ENCODE data around the gene C10orf95. TPM values are rescaled to one million over a fixed set of nuclear protein-coding genes. Genes with fewer than 3 reads are reported as not detected.
"Not testable (repeated sequence)": the region's sequence is repeated elsewhere in the genome, so short reads cannot be mapped to it uniquely, and the experiment has no call there.

Gene C10orf95
- total and polyA plus RNA-seq, 10 of the 15 experiments (the other 5 are each of a cell fraction or from before 2014, with no cell fraction given), result 0.06 to 1.1 (median 0.31) TPM

DNA sequence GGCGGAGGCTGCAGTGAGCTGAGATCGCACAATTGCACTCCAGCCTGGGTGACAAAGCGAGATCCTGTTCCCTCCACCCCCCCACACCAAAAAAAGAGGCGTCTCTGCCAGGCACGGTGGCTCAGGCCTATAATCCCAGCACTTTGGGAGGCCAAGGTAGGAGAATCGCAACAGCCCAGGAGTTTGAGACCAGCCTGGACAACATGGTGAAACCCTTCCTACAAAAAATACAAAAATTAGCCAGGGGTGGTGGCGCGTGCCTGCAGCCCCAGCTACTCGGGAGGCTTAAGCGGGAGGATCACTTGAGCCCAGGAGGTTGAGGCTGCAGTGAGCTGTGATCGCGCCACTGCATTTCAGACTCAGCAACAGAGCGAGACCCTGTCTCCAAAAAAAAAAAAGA, 49.3 kb upstream of the C10orf95 start:
- Histone ChIP-seq H3K4me2 (ENCODE audit: control insufficient read depth, insufficient read depth) (peak overlapping the region; percentile 89; the same call in 1 of the 2 replicates), H3K4me3 (0 out of 2 replicates have a peak overlapping the region, but pooled peaks have one; percentile 8), H3K79me2 (ENCODE audit: control insufficient read depth, insufficient read depth, low read length) (peaks cover 63% of the 10 kb centered on the region)
- H3K27me3 ChIP-seq (replicated peaks in 1 of 2; ENCODE audit: control insufficient read depth in 2 of 2, insufficient read depth in 2 of 2, low read length in 1 of 2); H3K27ac ChIP-seq (ENCODE audit: control insufficient read depth, insufficient read depth); H3K9me3 ChIP-seq (replicated peaks; ENCODE audit: control insufficient read depth, insufficient read depth, low read length); FAIRE-seq; ATAC-seq; BruUV-seq (replicated peaks); H3K9ac ChIP-seq (ENCODE audit: control insufficient read depth, insufficient read depth, low read length); H2AFZ ChIP-seq (ENCODE audit: control insufficient read depth, low read depth, low read length); H3K36me3 ChIP-seq (ENCODE audit: control insufficient read depth in 2 of 2, insufficient read depth in 2 of 2, low read length in 1 of 2); DNase-seq (ENCODE audit: low read depth, low spot score); H3K4me1 ChIP-seq (ENCODE audit: control insufficient read depth, insufficient read depth, low read length); in situ Hi-C loops (cut with MboI); H4K20me1 ChIP-seq (ENCODE audit: control insufficient read depth, insufficient read depth): not testable (repeated sequence)
- POLR2A ChIA-PET, result interaction anchor here (0.6 to 1.7 kb wide), 7 partner anchors 28 to 274 kb away, joined by 3 to 5 read pairs (median 3); partner anchors contain the start of gene NFKB2
- CTCF ChIA-PET, result interaction anchor here (1.0 to 14.7 kb wide), 6 partner anchors 11 to 331 kb away, joined by 3 to 325 read pairs (median 3); no protein-coding TSS in a partner anchor
- intact Hi-C loops (cut with micrococcal nuclease; ENCODE audit: unreplicated experiment), result loop anchor here (5.0 to 10.0 kb wide), 2 partner anchors 97 to 214 kb away; partner anchors contain the start of genes ARL3 and SFXN2
- RAD21 ChIA-PET (ENCODE audit: unreplicated experiment), result interaction anchor here (0.7 to 1.1 kb wide), 4 partner anchors 10 to 102 kb away, joined by 3 to 13 read pairs (median 3); no protein-coding TSS in a partner anchor
- WGBS (ENCODE audit: insufficient coverage, insufficient replicate concordance, low lambda C conversion rate, missing lambda C conversion rate), result 97% methylated on average over 13 of the region's 13 CpGs
- SMC1A ChIA-PET (ENCODE audit: uncharacterized antibody, unreplicated experiment), result interaction anchor here (0.6 to 2.3 kb wide), 8 partner anchors 11 to 424 kb away, joined by 3 to 10 read pairs (median 4); no protein-coding TSS in a partner anchor

DNA sequence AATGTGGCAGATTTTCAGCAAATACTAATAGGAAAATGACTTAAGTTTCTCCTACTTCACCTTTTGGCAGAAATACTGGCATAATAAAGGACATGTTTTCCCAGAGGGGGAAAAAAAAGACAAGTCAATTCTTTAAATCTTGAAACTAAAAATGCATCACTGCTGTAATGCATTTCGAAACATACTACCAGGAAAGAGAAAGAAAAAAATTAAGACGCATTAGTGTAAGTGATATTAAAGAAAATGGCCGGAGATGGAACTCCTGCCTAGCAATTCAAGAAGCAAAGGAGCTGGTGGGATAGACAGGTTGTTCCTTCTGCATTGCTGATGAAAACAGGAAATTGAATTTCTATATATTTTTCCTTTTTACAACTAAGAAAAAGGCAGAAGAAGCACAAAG, 48.0 kb upstream of the C10orf95 start:
- Histone ChIP-seq H3K9me3 (replicated peaks; ENCODE audit: control insufficient read depth, insufficient read depth, low read length) (no peaks in the 10 kb centered on the region), H3K27me3 (replicated peaks in 1 of 2; ENCODE audit: control insufficient read depth in 2 of 2, insufficient read depth in 2 of 2, low read length in 1 of 2) (no peaks in the 10 kb centered on the region), H3K36me3 (ENCODE audit: control insufficient read depth in 2 of 2, insufficient read depth in 2 of 2, low read length in 1 of 2) (no peaks in the 10 kb centered on the region), H3K79me2 (ENCODE audit: control insufficient read depth, insufficient read depth, low read length) (peaks cover 58% of the 10 kb centered on the region), H3K27ac (ENCODE audit: control insufficient read depth, insufficient read depth) (no peak overlapping the region), H3K9ac (ENCODE audit: control insufficient read depth, insufficient read depth, low read length) (no peak overlapping the region), H4K20me1 (ENCODE audit: control insufficient read depth, insufficient read depth) (no peaks in the 10 kb centered on the region), H3K4me1 (ENCODE audit: control insufficient read depth, insufficient read depth, low read length) (0 out of 2 replicates have a peak, but pooled peaks cover 4% of the 10 kb centered on the region), H2AFZ (ENCODE audit: control insufficient read depth, low read depth, low read length) (no peak overlapping the region), H3K4me2 (ENCODE audit: control insufficient read depth, insufficient read depth) (no peak overlapping the region), H3K4me3 (peak overlapping the region; percentile 43; the same call in 1 of the 2 replicates)
- BruUV-seq (replicated peaks), result no TSS peak
- ChIA-PET POLR2A (interaction anchor here (0.6 to 1.2 kb wide), 2 partner anchors 12 to 35 kb away, joined by 4 read pairs; no protein-coding TSS in a partner anchor), CTCF (interaction anchor here (1.3 to 4.9 kb wide), 4 partner anchors 20 to 269 kb away, joined by 5 to 45 read pairs (median 6); no protein-coding TSS in a partner anchor), RAD21 (ENCODE audit: unreplicated experiment) (interaction anchor here (0.9 to 3.1 kb wide), 2 partner anchors 84 to 270 kb away, joined by 3 to 17 read pairs; no protein-coding TSS in a partner anchor), SMC1A (ENCODE audit: uncharacterized antibody, unreplicated experiment) (interaction anchor here (1.1 to 1.8 kb wide), 2 partner anchors 63 to 84 kb away, joined by 3 to 7 read pairs; no protein-coding TSS in a partner anchor)
- no peak for FAIRE-seq
- 96% methylated on average over 3 of the region's 3 CpGs for WGBS (ENCODE audit: insufficient coverage, insufficient replicate concordance, low lambda C conversion rate, missing lambda C conversion rate)
- no peak for TF ChIP-seq SIN3A (IDR thresholded peaks at IDR 0.05; ENCODE audit: low read depth, low read length)
- TF ChIP-seq, protein P1, sequence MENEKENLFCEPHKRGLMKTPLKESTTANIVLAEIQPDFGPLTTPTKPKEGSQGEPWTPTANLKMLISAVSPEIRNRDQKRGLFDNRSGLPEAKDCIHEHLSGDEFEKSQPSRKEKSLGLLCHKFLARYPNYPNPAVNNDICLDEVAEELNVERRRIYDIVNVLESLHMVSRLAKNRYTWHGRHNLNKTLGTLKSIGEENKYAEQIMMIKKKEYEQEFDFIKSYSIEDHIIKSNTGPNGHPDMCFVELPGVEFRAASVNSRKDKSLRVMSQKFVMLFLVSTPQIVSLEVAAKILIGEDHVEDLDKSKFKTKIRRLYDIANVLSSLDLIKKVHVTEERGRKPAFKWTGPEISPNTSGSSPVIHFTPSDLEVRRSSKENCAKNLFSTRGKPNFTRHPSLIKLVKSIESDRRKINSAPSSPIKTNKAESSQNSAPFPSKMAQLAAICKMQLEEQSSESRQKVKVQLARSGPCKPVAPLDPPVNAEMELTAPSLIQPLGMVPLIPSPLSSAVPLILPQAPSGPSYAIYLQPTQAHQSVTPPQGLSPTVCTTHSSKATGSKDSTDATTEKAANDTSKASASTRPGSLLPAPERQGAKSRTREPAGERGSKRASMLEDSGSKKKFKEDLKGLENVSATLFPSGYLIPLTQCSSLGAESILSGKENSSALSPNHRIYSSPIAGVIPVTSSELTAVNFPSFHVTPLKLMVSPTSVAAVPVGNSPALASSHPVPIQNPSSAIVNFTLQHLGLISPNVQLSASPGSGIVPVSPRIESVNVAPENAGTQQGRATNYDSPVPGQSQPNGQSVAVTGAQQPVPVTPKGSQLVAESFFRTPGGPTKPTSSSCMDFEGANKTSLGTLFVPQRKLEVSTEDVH (IDR thresholded peaks at IDR 0.05; ENCODE audit: low read depth, partially characterized antibody), result no peak
- no peak for ATAC-seq
- intact Hi-C loops (cut with micrococcal nuclease; ENCODE audit: unreplicated experiment) (no loop called here), in situ Hi-C loops (cut with MboI) (no loop called here)
- no peak for DNase-seq (ENCODE audit: low read depth, low spot score)
